HepG2 (cell line): ENCODE measurements around the gene LGALS14. TPM values are rescaled to one million over a fixed set of nuclear protein-coding genes. Genes with fewer than 3 reads are reported as not detected.

ENCODE experiments used
- ATAC-seq: fragments of 200-7000 bp; cut with Tn5 transposase; 3 replicates; pipeline ENCODE4 v1.9.1; 2020; ENCODE audit warnings: mild to moderate bottlenecking, moderate library complexity
- BruUV-seq: library from RNA; stranded (reverse); fragments of 400-500 nt; replicated peaks from 2 replicates; lab custom pipeline; 2021; lab: Mats Ljungman, UMichigan
- CTCF ChIA-PET: fragments of 300-600 bp; formaldehyde crosslinking; extraction: SDS; loops from one replicate; lab custom pipeline; 2021; ENCODE audit warnings: low total read pairs, inconsistent platforms, low intra/inter-chr PET ratio; lab: Yijun Ruan, JAX
- POLR2A ChIA-PET: fragments of 350-600 bp; sonication (Branson Sonifier 250); formaldehyde crosslinking; loops from one replicate; lab custom pipeline; 2020; ENCODE audit warnings: antibody characterized with exemption, inconsistent platforms; lab: Yijun Ruan, JAX
- DNase-seq: peaks from one replicate; pipeline ENCODE4 v3.0.0-alpha.2; 2015; ENCODE audit warnings: low spot score
- FAIRE-seq: peaks from 3 replicates; lab custom pipeline; 2011; peaks lifted over from hg19 to GRCh38; lab: Jason Lieb, UNC
- H2AFZ ChIP-seq: one replicate; pipeline ENCODE4 v1.6.1; 2011; ENCODE audit warnings: low read length, inconsistent platforms
- H3K27ac ChIP-seq: fragments of 300-600 bp; 3 replicates; pipeline ENCODE4 v1.8.0; 2011; ENCODE audit warnings: mixed run types, mild to moderate bottlenecking, mixed read lengths, low read length, inconsistent platforms; ENCODE audit not compliant: insufficient read depth; ENCODE audit errors: extremely low read length
- H3K27me3 ChIP-seq, 2 experiments: fragments of 200-600 bp in 1 of 2; 2 replicates in 1 of 2; 3 replicates in 1 of 2; pipeline versions ENCODE4 v1.6.0 to v1.8.0; 2011; ENCODE audit warnings: low read length in 2 of 2, mild to moderate bottlenecking in 2 of 2, moderate library complexity in 2 of 2, inconsistent platforms in 1 of 2; ENCODE audit not compliant: insufficient read depth in 2 of 2, control insufficient read depth in 1 of 2
- H3K36me3 ChIP-seq, 2 experiments: fragments of 200-600 bp in 1 of 2; replicated peaks in 1 of 2; 2 replicates in 1 of 2; 3 replicates in 1 of 2; pipeline versions ENCODE4 v1.5.1 to v1.8.0; 2011; ENCODE audit warnings: low read length in 2 of 2, inconsistent platforms in 1 of 2; ENCODE audit not compliant: insufficient read depth in 2 of 2, control insufficient read depth in 1 of 2
- H3K4me1 ChIP-seq: 2 replicates; pipeline ENCODE4 v1.5.1; 2012; ENCODE audit warnings: low read length, inconsistent platforms; ENCODE audit not compliant: insufficient read depth
- H3K4me2 ChIP-seq: 2 replicates; pipeline ENCODE4 v1.6.0; 2011; ENCODE audit warnings: low read depth, low read length, inconsistent platforms
- H3K4me3 ChIP-seq, 3 experiments: fragments of 200-600 bp in 1 of 3; sonication (generic), shearing (Covaris generic) in 1 of 3; replicated peaks in 1 of 3; 2 replicates each; pipeline ENCODE4 v1.5.1; 2011 to 2016; ENCODE audit warnings: low read length in 3 of 3, inconsistent platforms in 2 of 3, low read depth in 2 of 3, mild to moderate bottlenecking in 2 of 3, control low read depth in 1 of 3, mixed read lengths in 1 of 3; ENCODE audit not compliant: insufficient read depth in 1 of 3
- H3K79me2 ChIP-seq: one replicate; pipeline ENCODE4 v1.6.1; 2011; ENCODE audit warnings: low read length, inconsistent platforms; ENCODE audit not compliant: insufficient read depth
- H3K9ac ChIP-seq: 2 replicates; pipeline ENCODE4 v1.6.0; 2011; ENCODE audit warnings: mild to moderate bottlenecking, low read depth, low read length, inconsistent platforms; ENCODE audit not compliant: insufficient read depth
- H3K9me3 ChIP-seq: 2 replicates; pipeline ENCODE4 v1.5.1; 2012; ENCODE audit warnings: mild to moderate bottlenecking, low read length
- H4K20me1 ChIP-seq: 2 replicates; pipeline ENCODE4 v1.6.0; 2011; ENCODE audit warnings: inconsistent platforms, mild to moderate bottlenecking, low read length, moderate library complexity; ENCODE audit not compliant: insufficient read depth
- GABPA ChIP-seq, 2 experiments: IDR thresholded peaks; 2 replicates each; pipeline ENCODE4 v1.6.1; 2011 to 2016; ENCODE audit warnings: low read depth in 2 of 2, low read length in 1 of 2, missing biosample characterization in 1 of 2, missing genetic modification characterization in 1 of 2
- HNF1B ChIP-seq: sonication (generic); formaldehyde crosslinking; IDR thresholded peaks from 2 replicates; pipeline ENCODE4 v1.5.1; 2020; ENCODE audit warnings: mild to moderate bottlenecking, moderate library complexity, missing genetic modification reagents
- ZNF629 ChIP-seq: sonication (generic); formaldehyde crosslinking; conservative IDR thresholded peaks from 2 replicates; pipeline ENCODE4 v1.5.0; 2020; ENCODE audit warnings: missing genetic modification reagents
- ZNF660 ChIP-seq: sonication (generic); formaldehyde crosslinking; IDR thresholded peaks from 2 replicates; pipeline ENCODE4 v1.5.1; 2020; ENCODE audit warnings: mild to moderate bottlenecking, low read depth, missing genetic modification reagents, borderline replicate concordance
- WGBS: methylation state at CpG from one replicate; pipeline ENCODE4 v1.1.6; 2017; ENCODE audit warnings: low lambda C conversion rate; 5-methylcytosine and 5-hydroxymethylcytosine counted together
- in situ Hi-C: cut with HindIII; loops from 2 replicates; pipeline ENCODE4 v1.10.0; 2017; ENCODE audit warnings: low pct_unique_long_range_greater_than_20kb; ENCODE audit not compliant: extremely low pct_ligation_motif_present
- intact Hi-C: fragments of 100-400 bp; cut with micrococcal nuclease; formaldehyde crosslinking; loops from one replicate; pipeline ENCODE4 v1.10.0; 2022; ENCODE audit not compliant: unreplicated experiment
- polyA plus RNA-seq, 8 experiments: library from polyadenylated mRNA; depleted of rRNA in 3 of 8; stranded (reverse) in 7 of 8; unstranded in 1 of 8; fragments of >200 nt; fragmentation: Illumina TruSeq in 4 of 8; extraction: Trizol in 4 of 8; gene quantifications; 2 replicates each; pipeline versions ENCODE4 v1.2.1 to v1.2.3, GENCODE V29; 2011 to 2016; ENCODE audit warnings: low read depth in 4 of 8, missing spikeins in 1 of 8, mixed read lengths in 1 of 8; ENCODE audit not compliant: insufficient read depth in 1 of 8
- total RNA-seq, 5 experiments: library from RNA; depleted of rRNA; stranded (reverse); fragments of >200 nt; fragmentation: Illumina TruSeq; extraction: Trizol; gene quantifications; 2 replicates each; pipeline ENCODE4 v1.2.3, GENCODE V29; 2016; ENCODE audit warnings: low read depth in 1 of 5

LGALS14 gene
- total and polyA plus RNA-seq, 2 of the 13 experiments (the other 11 are each of a cell fraction or from before 2014, with no cell fraction given): not detected

- Histone ChIP-seq H3K4me1 (peaks cover 18% of the 10 kb centered on the region), H4K20me1 (no peaks in the 10 kb centered on the region), H3K4me2 (no peak overlapping the region), H3K27me3 (peaks cover 2 to 3% of the 10 kb centered on the region in 2 experiments; a peak in 2 of 5 replicates), H3K27ac (no peak overlapping the region), H3K9ac (no peak overlapping the region), H3K79me2 (no peaks in the 10 kb centered on the region), H3K4me3 (no peak overlapping the region), H3K36me3 (no peaks in the 10 kb centered on the region), H3K9me3 (no peaks in the 10 kb centered on the region), H2AFZ (no peak overlapping the region)
- POLR2A ChIA-PET: no interaction called here
- CTCF ChIA-PET: no interaction called here
- FAIRE-seq (no peak), ATAC-seq (no peak), DNase-seq (no peak)
- in situ Hi-C loops (no loop called here), intact Hi-C loops (no loop called here)
- BruUV-seq: no TSS peak
- 16% methylated on average over 5 of the region's 5 CpGs for WGBS
- TF ChIP-seq ZNF660 (CRISPR knock-in tag) (no peak), ZNF629 (CRISPR knock-in tag) (no peak)
Measured at GRCh38 chr19:39701291-39701690, 3.0 kb upstream of the LGALS14 start.

- FAIRE-seq (no peak), ATAC-seq (no peak)
- TF ChIP-seq HNF1B: no peak
- no peak for TF ChIP-seq GABPA (IDR thresholded peaks at IDR 0.05; ENCODE audit: low read depth, low read length)
- TF ChIP-seq GABPA (CRISPR knock-in tag; IDR thresholded peaks at IDR 0.05; ENCODE audit: low read depth): 0 out of 2 replicates have a peak, but pooled peaks have one; percentile 47
- TF ChIP-seq, all 625 proteins: peak for 1
- Histone ChIP-seq H3K4me3 (no peak overlapping the region), H4K20me1 (no peaks in the 10 kb centered on the region), H2AFZ (no peak overlapping the region), H3K4me1 (peaks cover 15% of the 10 kb centered on the region), H3K9ac (no peak overlapping the region), H3K27me3 (peaks cover 0 to 2% of the 10 kb centered on the region in 2 experiments; a peak in 2 of 5 replicates), H3K9me3 (no peaks in the 10 kb centered on the region), H3K79me2 (no peaks in the 10 kb centered on the region), H3K4me2 (no peak overlapping the region), H3K36me3 (no peaks in the 10 kb centered on the region), H3K27ac (no peak overlapping the region)
- no peak for DNase-seq
- ChIA-PET CTCF (no interaction called here), POLR2A (no interaction called here)
- in situ Hi-C loops (no loop called here), intact Hi-C loops (no loop called here)
- 30% methylated on average over 7 of the region's 8 CpGs for WGBS
- no TSS peak for BruUV-seq
Measured at GRCh38 chr19:39705578-39706188, 1.4 kb downstream of the LGALS14 start.
